Glutamatergic neuron (in vitro differentiated cells): ENCODE measurements around the gene CP. TPM values are rescaled to one million over a fixed set of nuclear protein-coding genes. Genes with fewer than 3 reads are reported as not detected.
A peak's percentile ranks its signal among the peaks of the same experiment; 100 is the strongest.

Experiments used
- DNase-seq: peaks from one replicate; pipeline ENCODE4 v3.0.0; 2022
- H3K27ac Mint-ChIP-seq: one replicate; pipeline ENCODE4 v1.8.0; 2020; ENCODE audit warnings: mild to moderate bottlenecking, mixed read lengths, inconsistent platforms; ENCODE audit not compliant: unreplicated experiment
- H3K27me3 Mint-ChIP-seq: one replicate; pipeline ENCODE4 v1.8.0; 2020; ENCODE audit warnings: mild to moderate bottlenecking, moderate library complexity, mixed read lengths, inconsistent platforms; ENCODE audit not compliant: unreplicated experiment
- H3K36me3 Mint-ChIP-seq: one replicate; pipeline ENCODE4 v1.8.0; 2020; ENCODE audit warnings: mild to moderate bottlenecking, mixed read lengths, inconsistent platforms; ENCODE audit not compliant: unreplicated experiment
- H3K4me1 Mint-ChIP-seq: one replicate; pipeline ENCODE4 v1.8.0; 2020; ENCODE audit warnings: mild to moderate bottlenecking, low read depth, mixed read lengths, inconsistent platforms; ENCODE audit not compliant: unreplicated experiment
- H3K4me3 Mint-ChIP-seq: one replicate; pipeline ENCODE4 v1.8.0; 2020; ENCODE audit warnings: mild to moderate bottlenecking, mixed read lengths, inconsistent platforms; ENCODE audit not compliant: unreplicated experiment
- H3K9me3 Mint-ChIP-seq: one replicate; pipeline ENCODE4 v1.8.0; 2020; ENCODE audit warnings: mild to moderate bottlenecking, moderate library complexity, mixed read lengths, inconsistent platforms; ENCODE audit not compliant: unreplicated experiment
- CTCF ChIP-seq: fragments of 200-600 bp; sonication (generic); IDR thresholded peaks from one replicate; pipeline ENCODE4 v1.5.0; 2021; ENCODE audit not compliant: partially characterized antibody, unreplicated experiment
- total RNA-seq: library from RNA; stranded (reverse); fragmentation: NEBNext Ultra II Directional; extraction: Animal tissue kit (Norgen Biotek cat#: 25700); gene quantifications from one replicate; pipeline ENCODE4 v1.2.1, GENCODE V29; 2021; ENCODE audit not compliant: unreplicated experiment

Gene CP
- total RNA-seq, 1 donor from 2014 or later: not detected

DNA sequence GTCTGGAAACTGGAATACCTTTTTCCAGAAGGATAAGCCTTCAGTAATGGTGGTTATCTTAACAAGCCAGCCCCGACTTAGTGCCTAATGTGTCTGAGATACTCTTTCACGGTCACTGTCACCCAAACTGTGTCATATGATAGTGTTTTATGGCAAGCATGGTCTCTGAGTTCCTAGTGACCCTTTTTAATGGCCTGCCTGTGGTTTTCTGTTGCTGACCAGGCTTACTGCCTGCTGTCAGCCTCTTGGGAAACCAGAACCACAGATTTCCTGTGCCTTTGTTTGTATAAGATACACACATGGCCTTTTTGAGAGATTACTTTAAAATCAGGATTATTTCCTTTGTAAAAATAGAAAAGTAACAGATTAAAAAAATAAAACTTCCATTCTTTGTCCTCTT, 69.8 kb downstream of the CP start:
- no peak for TF ChIP-seq CTCF
- H3K36me3 Mint-ChIP-seq: no peaks in the 10 kb centered on the region
- DNase-seq: no peak
- peaks cover 3% of the 10 kb centered on the region for H3K27me3 Mint-ChIP-seq
- peaks cover 2% of the 10 kb centered on the region for H3K9me3 Mint-ChIP-seq
- H3K27ac Mint-ChIP-seq: peak overlapping the region; percentile 90
- H3K4me1 Mint-ChIP-seq: peaks cover 42% of the 10 kb centered on the region
- peak overlapping the region; percentile 11 for H3K4me3 Mint-ChIP-seq

DNA sequence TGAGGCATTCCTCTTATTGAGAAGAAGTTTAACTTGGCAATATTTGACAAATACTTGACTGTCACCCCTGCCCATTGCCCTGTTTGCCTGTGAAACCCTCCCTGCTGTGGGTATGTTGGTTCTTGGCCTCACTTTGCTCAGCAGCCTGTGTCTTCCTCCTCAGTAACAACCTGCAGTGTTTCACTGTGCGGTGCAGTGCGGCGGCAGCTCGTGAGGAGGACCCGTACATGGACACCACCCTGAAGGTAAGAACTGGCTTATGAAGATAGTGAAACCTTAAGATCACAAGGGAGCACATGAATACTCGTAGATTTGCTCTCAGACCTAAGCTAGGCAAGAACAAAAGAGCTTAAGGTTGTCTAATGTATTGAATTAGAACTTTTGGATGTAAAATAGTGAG, 71.2 kb downstream of the CP start:
- H3K27me3 Mint-ChIP-seq: peaks cover 3% of the 10 kb centered on the region
- peaks cover 2% of the 10 kb centered on the region for H3K9me3 Mint-ChIP-seq
- DNase-seq: no peak
- H3K36me3 Mint-ChIP-seq: no peaks in the 10 kb centered on the region
- TF ChIP-seq CTCF: no peak
- H3K4me1 Mint-ChIP-seq: peaks cover 41% of the 10 kb centered on the region
- no peak overlapping the region for H3K4me3 Mint-ChIP-seq
- H3K27ac Mint-ChIP-seq: peak overlapping the region; percentile 15

DNA sequence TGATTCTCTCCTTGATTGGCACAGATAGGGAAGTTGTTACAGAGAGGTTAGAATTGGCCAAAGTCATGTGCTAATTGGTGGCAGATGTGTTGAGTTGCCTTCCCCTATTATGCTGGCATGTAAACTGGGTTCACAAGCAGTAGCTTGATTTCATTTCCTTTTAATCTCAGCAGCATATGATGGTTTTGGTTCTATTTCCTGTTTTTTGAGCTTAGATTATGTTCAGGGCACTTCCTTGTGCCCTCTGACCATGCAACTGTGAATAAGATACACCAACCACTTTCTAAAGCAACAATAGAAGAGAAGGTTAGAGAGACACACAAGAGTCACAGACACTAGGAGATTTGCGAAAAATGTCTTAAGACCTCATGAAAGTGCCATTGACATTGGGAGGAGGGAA, 75.7 kb downstream of the CP start:
- no peaks in the 10 kb centered on the region for H3K27me3 Mint-ChIP-seq

DNA sequence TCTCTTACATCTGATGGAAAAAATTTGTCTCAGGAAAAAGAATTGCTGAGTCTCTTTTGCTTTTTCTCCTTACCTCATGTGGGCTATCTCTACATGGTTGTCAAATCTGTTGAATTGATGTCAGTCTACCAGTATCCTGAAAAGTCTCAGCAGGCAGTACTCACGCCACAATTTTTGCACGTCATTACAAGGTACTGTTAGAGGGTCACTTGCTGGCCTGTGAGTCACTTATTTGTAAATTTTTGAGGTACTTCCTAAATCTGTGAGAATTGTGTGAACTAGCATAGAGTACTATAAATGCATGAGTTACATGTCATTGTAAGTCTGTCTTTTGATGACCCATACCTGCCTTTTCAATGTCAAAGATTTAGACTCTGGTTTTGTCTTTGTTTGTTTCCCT, 76.3 kb downstream of the CP start:
- no peak overlapping the region for H3K4me3 Mint-ChIP-seq
- H3K36me3 Mint-ChIP-seq: no peaks in the 10 kb centered on the region
- H3K27me3 Mint-ChIP-seq: no peaks in the 10 kb centered on the region
- no peaks in the 10 kb centered on the region for H3K9me3 Mint-ChIP-seq
- H3K4me1 Mint-ChIP-seq: peaks cover 8% of the 10 kb centered on the region
- no peak for TF ChIP-seq CTCF
- no peak overlapping the region for H3K27ac Mint-ChIP-seq
- DNase-seq: no peak

More for the DNA sequence above, 75.7 kb downstream of the CP start:
- no peak for TF ChIP-seq CTCF
- H3K4me3 Mint-ChIP-seq: no peak overlapping the region
- H3K27ac Mint-ChIP-seq: no peak overlapping the region
- peaks cover 10% of the 10 kb centered on the region for H3K4me1 Mint-ChIP-seq
- H3K9me3 Mint-ChIP-seq: no peaks in the 10 kb centered on the region
- no peak for DNase-seq
- no peaks in the 10 kb centered on the region for H3K36me3 Mint-ChIP-seq

DNA sequence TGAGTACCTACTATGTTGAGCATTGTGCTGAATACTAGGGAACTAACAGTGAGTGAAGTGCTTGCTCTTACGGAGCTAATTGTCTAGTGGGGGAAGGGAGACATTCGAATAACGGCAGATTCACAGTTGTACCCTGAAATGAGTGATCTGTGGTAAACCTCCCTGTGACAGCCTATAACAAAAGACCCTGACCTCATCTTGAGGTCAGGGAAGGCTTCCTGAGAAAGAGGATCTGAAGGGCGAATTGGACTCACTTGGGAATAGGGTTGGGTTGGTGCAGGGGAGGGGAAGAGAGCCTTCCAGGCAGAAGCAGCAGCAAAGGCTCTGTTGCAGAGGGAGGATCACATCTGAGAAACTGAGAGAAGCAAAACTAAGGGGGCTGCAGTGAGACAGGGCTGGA, 78.9 kb downstream of the CP start:
- peaks cover 11% of the 10 kb centered on the region for H3K4me1 Mint-ChIP-seq
- TF ChIP-seq CTCF: no peak
- no peaks in the 10 kb centered on the region for H3K27me3 Mint-ChIP-seq
- no peaks in the 10 kb centered on the region for H3K36me3 Mint-ChIP-seq
- no peak overlapping the region for H3K4me3 Mint-ChIP-seq
- no peak overlapping the region for H3K27ac Mint-ChIP-seq
- no peak for DNase-seq
- H3K9me3 Mint-ChIP-seq: no peaks in the 10 kb centered on the region
